Gastrocnemius medialis (tissue), 4 donors: ENCODE data around the gene PLAAT5.

Source experiments
- POLR2A ChIP-seq, 2 donors: fragments of 450-650 bp; IDR thresholded peaks; one replicate each; pipeline ENCODE4 v1.6.1; 2017; ENCODE audit warnings: antibody characterized with exemption in 2 of 2, mild to moderate bottlenecking in 2 of 2, moderate library complexity in 2 of 2
- TF ChIP-seq, protein P1 (sequence below), 5 experiments: fragments of 450-650 bp in 3 of 5; fragments of 200-600 bp in 2 of 5; sonication (generic) in 2 of 5; IDR thresholded peaks in 4 of 5; conservative IDR thresholded peaks in 1 of 5; 1 replicate in 4 of 5; 2 replicates in 1 of 5; pipeline ENCODE4 v1.5.1; 2016 to 2019; ENCODE audit warnings: antibody characterized with exemption in 5 of 5, mild to moderate bottlenecking in 3 of 5, moderate library complexity in 3 of 5

- TF ChIP-seq, protein P1, sequence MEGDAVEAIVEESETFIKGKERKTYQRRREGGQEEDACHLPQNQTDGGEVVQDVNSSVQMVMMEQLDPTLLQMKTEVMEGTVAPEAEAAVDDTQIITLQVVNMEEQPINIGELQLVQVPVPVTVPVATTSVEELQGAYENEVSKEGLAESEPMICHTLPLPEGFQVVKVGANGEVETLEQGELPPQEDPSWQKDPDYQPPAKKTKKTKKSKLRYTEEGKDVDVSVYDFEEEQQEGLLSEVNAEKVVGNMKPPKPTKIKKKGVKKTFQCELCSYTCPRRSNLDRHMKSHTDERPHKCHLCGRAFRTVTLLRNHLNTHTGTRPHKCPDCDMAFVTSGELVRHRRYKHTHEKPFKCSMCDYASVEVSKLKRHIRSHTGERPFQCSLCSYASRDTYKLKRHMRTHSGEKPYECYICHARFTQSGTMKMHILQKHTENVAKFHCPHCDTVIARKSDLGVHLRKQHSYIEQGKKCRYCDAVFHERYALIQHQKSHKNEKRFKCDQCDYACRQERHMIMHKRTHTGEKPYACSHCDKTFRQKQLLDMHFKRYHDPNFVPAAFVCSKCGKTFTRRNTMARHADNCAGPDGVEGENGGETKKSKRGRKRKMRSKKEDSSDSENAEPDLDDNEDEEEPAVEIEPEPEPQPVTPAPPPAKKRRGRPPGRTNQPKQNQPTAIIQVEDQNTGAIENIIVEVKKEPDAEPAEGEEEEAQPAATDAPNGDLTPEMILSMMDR (IDR thresholded peaks at IDR 0.05 in 4 of 5, conservative IDR thresholded peaks at IDR 0.05 in 1 of 5) = no peak
- no peak for TF ChIP-seq POLR2A (IDR thresholded peaks at IDR 0.05)
Observed at GRCh38 chr11:63507511-63507910, 16.5 kb upstream of the PLAAT5 start.
